ENCODE data around the gene WFDC2.

WFDC2 gene

GRCh38 chr20:45497971-45498494 lies 28.5 kb downstream of the WFDC2 start:
- no peak for DNase-seq

- DNase-seq = no peak
Observed at GRCh38 chr20:45500022-45500421, 30.5 kb downstream of the WFDC2 start.

- DNase-seq = no peak
Observed at GRCh38 chr20:45501600-45501999, 32.0 kb downstream of the WFDC2 start.

- DNase-seq = no peak
Observed at GRCh38 chr20:45502561-45502960, 33.0 kb downstream of the WFDC2 start.

GRCh38 chr20:45503403-45503802 lies 33.9 kb downstream of the WFDC2 start:
- DNase-seq = no peak

GRCh38 chr20:45506398-45506797 lies 36.8 kb downstream of the WFDC2 start:
- DNase-seq = no peak

GRCh38 chr20:45507011-45507820 lies 37.7 kb downstream of the WFDC2 start:
- DNase-seq = no peak

GRCh38 chr20:45508068-45508886 lies 38.7 kb downstream of the WFDC2 start:
- no peak for DNase-seq

GRCh38 chr20:45509091-45509490 lies 39.5 kb downstream of the WFDC2 start:
- no peak for DNase-seq

- no peak for DNase-seq
Observed at GRCh38 chr20:45510242-45510862, 40.8 kb downstream of the WFDC2 start.

- DNase-seq = no peak
Observed at GRCh38 chr20:45515147-45515913, 45.8 kb downstream of the WFDC2 start, which contains the start of gene SPINT3. TSS of gene SPINT3 (minus strand) at chr20:45515622. CDS start at chr20:45515608, 14 bp downstream.

GRCh38 chr20:45518282-45518681 lies 48.7 kb downstream of the WFDC2 start:
- DNase-seq = no peak

GRCh38 chr20:45523821-45524220 lies 54.3 kb downstream of the WFDC2 start:
- no peak for DNase-seq

GRCh38 chr20:45527294-45527693 lies 57.7 kb downstream of the WFDC2 start:
- DNase-seq = no peak
